K562 (cell line): Measurements from ENCODE around the gene SPIRE1. TPM values are rescaled to one million over a fixed set of nuclear protein-coding genes. Genes with fewer than 3 reads are reported as not detected.

Source experiments
- CEBPB ChIP-seq: fragments of 450-650 bp; IDR thresholded peaks from 2 replicates; pipeline ENCODE4 v1.6.1; 2016; ENCODE audit warnings: missing genetic modification characterization, missing compliant biosample characterization
- CREM ChIP-seq: IDR thresholded peaks from 2 replicates; pipeline ENCODE4 v1.6.1; 2014; ENCODE audit warnings: antibody characterized with exemption, low read depth
- CTBP1 ChIP-seq: fragments of 450-650 bp; IDR thresholded peaks from 2 replicates; pipeline ENCODE4 v1.6.1; 2016; ENCODE audit warnings: borderline replicate concordance
- ETV5 ChIP-seq: sonication (generic); formaldehyde crosslinking; IDR thresholded peaks from 2 replicates; pipeline ENCODE4 v1.4.0; 2020; ENCODE audit warnings: low read depth, mild to moderate bottlenecking, missing genetic modification reagents
- FOXJ2 ChIP-seq: fragments of 200-800 bp; sonication (Bioruptor generic); IDR thresholded peaks from 2 replicates; pipeline ENCODE4 v1.6.1; 2016; ENCODE audit warnings: missing genetic modification characterization, missing compliant biosample characterization
- HMG20B ChIP-seq: fragments of 250-450 bp; sonication (Bioruptor Pico); IDR thresholded peaks from 2 replicates; pipeline ENCODE4 v1.5.0; 2021; ENCODE audit warnings: mild to moderate bottlenecking
- IRF9 ChIP-seq: fragments of 450-650 bp; IDR thresholded peaks from 2 replicates; pipeline ENCODE4 v1.6.1; 2016; ENCODE audit warnings: missing biosample characterization, missing genetic modification characterization
- MAFG ChIP-seq: fragments of 450-650 bp; conservative IDR thresholded peaks from 2 replicates; pipeline ENCODE4 v1.6.1; 2016; ENCODE audit warnings: missing genetic modification characterization, missing compliant biosample characterization
- MYBL2 ChIP-seq, 2 experiments: fragments of 450-650 bp in 1 of 2; sonication (generic) in 1 of 2; formaldehyde crosslinking in 1 of 2; IDR thresholded peaks; 2 replicates each; pipeline versions ENCODE4 v1.6.1 to v1.8.1; 2017 to 2022; ENCODE audit warnings: borderline replicate concordance in 1 of 2, inconsistent platforms in 1 of 2, low read depth in 1 of 2, mild to moderate bottlenecking in 1 of 2, missing genetic modification reagents in 1 of 2, moderate library complexity in 1 of 2
- NR1H2 ChIP-seq: sonication (generic); formaldehyde crosslinking; IDR thresholded peaks from 2 replicates; pipeline ENCODE4 v1.4.0; 2020; ENCODE audit warnings: mild to moderate bottlenecking, missing genetic modification reagents
- PPARD ChIP-seq: fragments of 250-450 bp; sonication (Bioruptor Pico); IDR thresholded peaks from 2 replicates; pipeline ENCODE4 v1.8.0; 2022; ENCODE audit warnings: inconsistent platforms, mild to moderate bottlenecking, moderate library complexity
- RHOXF2B ChIP-seq: fragments of 250-450 bp; sonication (Bioruptor Pico); conservative IDR thresholded peaks from 2 replicates; pipeline ENCODE4 v1.5.1; 2021
- RUNX1 ChIP-seq: sonication (generic); IDR thresholded peaks from 2 replicates; pipeline ENCODE4 v1.6.1; 2016; ENCODE audit warnings: antibody characterized with exemption, low read depth
- SPI1 ChIP-seq: IDR thresholded peaks from 2 replicates; pipeline ENCODE4 v1.6.1; 2011; ENCODE audit warnings: low read depth, low read length, control low read depth, borderline replicate concordance
- TAF7 ChIP-seq: fragments of 450-650 bp; IDR thresholded peaks from 2 replicates; pipeline ENCODE4 v1.6.1; 2016; ENCODE audit warnings: missing genetic modification characterization, missing compliant biosample characterization
- TAF9B ChIP-seq: fragments of 450-650 bp; IDR thresholded peaks from 2 replicates; pipeline ENCODE4 v1.6.1; 2018; ENCODE audit warnings: mild to moderate bottlenecking; ENCODE audit not compliant: partially characterized antibody
- TBP ChIP-seq: optimal IDR thresholded peaks from 2 replicates; pipeline ENCODE3; 2011; ENCODE audit warnings: low read depth, low read length, improper control_type of control experiment
- ZBTB49 ChIP-seq: sonication (generic); formaldehyde crosslinking; IDR thresholded peaks from 2 replicates; pipeline ENCODE4 v1.8.0; 2022; ENCODE audit warnings: missing genetic modification reagents, mild to moderate bottlenecking, borderline replicate concordance
- ZNF12 ChIP-seq: sonication (generic); formaldehyde crosslinking; IDR thresholded peaks from 2 replicates; pipeline ENCODE4 v1.4.0; 2020; ENCODE audit warnings: mild to moderate bottlenecking, missing genetic modification reagents
- ZNF143 ChIP-seq: sonication (generic); formaldehyde crosslinking; IDR thresholded peaks from 2 replicates; pipeline ENCODE4 v1.9.0; 2022; ENCODE audit warnings: mild to moderate bottlenecking, missing genetic modification reagents
- ZNF75A ChIP-seq: fragments of 450-650 bp; formaldehyde crosslinking; IDR thresholded peaks from 2 replicates; pipeline ENCODE4 v1.4.0; 2020; ENCODE audit warnings: mild to moderate bottlenecking
- ZNF764 ChIP-seq: fragments of 250-450 bp; sonication (Bioruptor Pico); IDR thresholded peaks from 2 replicates; pipeline ENCODE4 v1.4.0; 2020; ENCODE audit warnings: low read depth, mild to moderate bottlenecking, moderate library complexity
- polyA plus RNA-seq, 8 experiments: library from polyadenylated mRNA; depleted of rRNA in 4 of 8; stranded (reverse) in 5 of 8; unstranded in 3 of 8; fragments of >200 nt; fragmentation: Nextera tagmentation in 2 of 8; fragmentation: Illumina TruSeq in 1 of 8; extraction: Ambion mirVana in 2 of 8; extraction: Trizol in 1 of 8; gene quantifications; 2 replicates each; pipeline versions ENCODE4 v1.2.1 to v1.2.3, GENCODE V29; 2011 to 2014; ENCODE audit warnings: inconsistent platforms in 1 of 8, missing spikeins in 1 of 8
- total RNA-seq, 7 experiments: library from RNA; depleted of rRNA in 6 of 7; stranded (reverse); fragments of >200 nt in 6 of 7; fragmentation: Illumina TruSeq in 2 of 7; extraction: Trizol in 2 of 7; gene quantifications; 2 replicates each; pipeline versions ENCODE4 v1.2.1 to v1.2.3, GENCODE V29; 2011 to 2021; ENCODE audit warnings: low replicate concordance in 1 of 7
- TF ChIP-seq, protein P1 (sequence below): fragments of 250-450 bp; sonication (Bioruptor Pico); IDR thresholded peaks from 2 replicates; pipeline ENCODE4 v1.4.0; 2020; ENCODE audit warnings: borderline replicate concordance
- TF ChIP-seq, protein P2 (sequence below): fragments of 250-450 bp; sonication (Bioruptor Pico); IDR thresholded peaks from 2 replicates; pipeline ENCODE4 v1.8.0; 2022; ENCODE audit warnings: moderate library complexity, mild to moderate bottlenecking, inconsistent platforms

Gene SPIRE1
- total and polyA plus RNA-seq, 9 of the 15 experiments (the other 6 are each of a cell fraction or from before 2014, with no cell fraction given): 2.9 to 14.0 (median 10.2) TPM

- TF ChIP-seq MAFG (tag) (peak; percentile 96), MYBL2 (IDR thresholded peaks at IDR 0.05; ENCODE audit: low read depth) (no peak), MYBL2 (CRISPR knock-in tag; IDR thresholded peaks at IDR 0.05; ENCODE audit: borderline replicate concordance) (no peak), TAF7 (no peak), TBP (no peak), TAF9B (peak; percentile 74), IRF9 (tag) (no peak), ETV5 (CRISPR knock-in tag) (0 out of 2 replicates have a peak, but pooled peaks have one; percentile 49), RHOXF2B (CRISPR knock-in tag) (no peak), SPI1 (no peak), ZNF12 (CRISPR knock-in tag) (no peak), CREM (peak; percentile 37), CTBP1 (no peak; the same call in none of the 2 replicates), NR1H2 (CRISPR knock-in tag) (no peak), ZNF75A (CRISPR knock-in tag) (no peak), RUNX1 (no peak), ZNF143 (CRISPR knock-in tag) (no peak), HMG20B (CRISPR knock-in tag) (no peak), PPARD (CRISPR knock-in tag) (no peak), FOXJ2 (peak; percentile 27; the same call in 1 of the 2 replicates), CEBPB (tag) (0 out of 2 replicates have a peak, but pooled peaks have one; percentile 11), ZBTB49 (no peak), ZNF764 (CRISPR knock-in tag) (no peak)
- TF ChIP-seq, protein P1, sequence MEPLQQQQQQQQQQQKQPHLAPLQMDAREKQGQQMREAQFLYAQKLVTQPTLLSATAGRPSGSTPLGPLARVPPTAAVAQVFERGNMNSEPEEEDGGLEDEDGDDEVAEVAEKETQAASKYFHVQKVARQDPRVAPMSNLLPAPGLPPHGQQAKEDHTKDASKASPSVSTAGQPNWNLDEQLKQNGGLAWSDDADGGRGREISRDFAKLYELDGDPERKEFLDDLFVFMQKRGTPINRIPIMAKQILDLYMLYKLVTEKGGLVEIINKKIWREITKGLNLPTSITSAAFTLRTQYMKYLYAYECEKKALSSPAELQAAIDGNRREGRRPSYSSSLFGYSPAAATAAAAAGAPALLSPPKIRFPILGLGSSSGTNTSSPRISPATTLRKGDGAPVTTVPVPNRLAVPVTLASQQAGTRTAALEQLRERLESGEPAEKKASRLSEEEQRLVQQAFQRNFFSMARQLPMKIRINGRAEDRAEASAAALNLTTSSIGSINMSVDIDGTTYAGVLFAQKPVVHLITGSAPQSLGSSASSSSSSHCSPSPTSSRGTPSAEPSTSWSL (CRISPR knock-in tag): no peak
- TF ChIP-seq, protein P2, sequence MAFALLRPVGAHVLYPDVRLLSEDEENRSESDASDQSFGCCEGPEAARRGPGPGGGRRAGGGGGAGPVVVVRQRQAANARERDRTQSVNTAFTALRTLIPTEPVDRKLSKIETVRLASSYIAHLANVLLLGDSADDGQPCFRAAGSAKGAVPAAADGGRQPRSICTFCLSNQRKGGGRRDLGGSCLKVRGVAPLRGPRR: no peak
Measured at GRCh38 chr18:12491611-12492435, 166.1 kb downstream of the SPIRE1 start (continued).
